ENCODE data around the gene GNPAT. TPM values are rescaled to one million over a fixed set of nuclear protein-coding genes. Genes with fewer than 3 reads are reported as not detected.

The GNPAT gene
- total RNA-seq, 1 experiment from 2014 or later, result 62.5 TPM

DNA sequence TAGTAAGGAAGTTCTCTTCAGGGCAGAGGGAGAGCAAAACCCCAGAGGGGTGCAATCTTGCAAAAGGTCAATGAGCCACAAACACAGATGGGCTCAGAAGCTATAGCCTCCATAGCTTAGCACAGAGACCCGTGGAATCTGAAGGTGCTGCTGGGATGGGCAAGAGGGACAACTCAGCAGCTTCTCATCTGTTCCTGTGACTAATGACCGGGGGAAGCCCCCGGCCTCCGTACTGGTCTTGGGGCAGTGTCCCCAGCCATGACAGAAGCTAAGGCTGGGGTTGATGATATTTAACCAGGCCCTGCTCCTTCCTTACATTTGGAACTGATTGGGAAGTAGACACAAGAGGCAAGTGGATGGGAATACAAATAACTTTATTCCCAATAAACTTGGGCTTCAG, 77.6 kb downstream of the GNPAT start:
- Histone ChIP-seq H3K4me3 (no peak overlapping the region), H3K27me3 (no peaks in the 10 kb centered on the region; the same call in 1 of the 2 replicates), H3K36me3 (no peaks in the 10 kb centered on the region), H3K9me3 (peaks cover 2% of the 10 kb centered on the region; the same call in 1 of the 2 replicates)
- DNase-seq, result no peak

DNA sequence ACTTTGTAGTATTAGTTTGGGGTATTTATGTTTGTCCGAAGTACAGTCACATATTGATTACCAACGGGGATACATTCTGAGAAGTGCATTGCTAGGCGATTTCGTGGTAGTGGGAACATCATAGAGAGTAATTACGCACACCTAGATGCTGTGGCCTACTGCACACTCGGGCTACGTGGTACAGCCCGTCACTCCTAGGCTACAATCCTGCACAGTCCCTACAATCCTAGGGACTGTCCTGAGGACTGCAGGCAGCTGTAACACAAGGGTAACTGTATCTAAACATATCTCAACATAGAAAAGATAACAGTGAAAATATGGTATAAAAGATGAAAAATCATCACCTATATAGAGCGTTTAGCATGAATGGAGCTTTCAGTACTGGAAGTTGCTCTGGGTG, 78.1 kb downstream of the GNPAT start:
- Histone ChIP-seq H3K4me3 (no peak overlapping the region), H3K27me3 (no peaks in the 10 kb centered on the region), H3K9me3 (peaks cover 2% of the 10 kb centered on the region; the same call in 1 of the 2 replicates), H3K36me3 (no peaks in the 10 kb centered on the region)
- no peak for DNase-seq

GRCh38 chr1:231322880-231323530, 82.0 kb downstream of the GNPAT start:
- DNase-seq, result no peak
- Histone ChIP-seq H3K4me3 (no peak overlapping the region), H3K27me3 (peaks cover 4% of the 10 kb centered on the region; the same call in 1 of the 2 replicates), H3K9me3 (no peaks in the 10 kb centered on the region), H3K36me3 (no peaks in the 10 kb centered on the region)

GRCh38 chr1:231324660-231325059, 83.6 kb downstream of the GNPAT start:
- no peaks in the 10 kb centered on the region for H3K9me3 ChIP-seq
- H3K27me3 ChIP-seq, result peaks cover 4% of the 10 kb centered on the region; the same call in 1 of the 2 replicates
- H3K36me3 ChIP-seq, result no peaks in the 10 kb centered on the region
- DNase-seq, result no peak
- no peak overlapping the region for H3K4me3 ChIP-seq

DNA sequence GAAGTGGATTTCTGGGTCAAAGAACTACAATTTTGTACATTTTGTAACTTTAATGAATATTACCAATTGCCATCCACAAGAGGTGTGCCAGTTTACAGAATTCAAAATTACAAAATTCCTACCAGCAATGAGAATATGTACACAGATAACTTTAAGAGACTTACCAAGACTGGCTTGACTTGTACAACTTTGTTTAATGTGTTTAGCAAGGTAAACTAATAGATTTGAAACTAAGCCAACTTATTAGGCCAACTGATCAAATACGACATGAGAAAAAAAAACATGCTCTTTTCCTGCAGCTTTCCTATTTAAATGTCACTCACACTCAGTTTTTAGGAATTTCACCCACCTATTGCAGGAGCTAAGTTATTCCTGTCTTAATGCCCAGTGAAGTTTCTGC, 85.2 kb downstream of the GNPAT start:
- Histone ChIP-seq H3K9me3 (no peaks in the 10 kb centered on the region), H3K4me3 (no peak overlapping the region), H3K27me3 (peaks cover 4% of the 10 kb centered on the region; the same call in 1 of the 2 replicates), H3K36me3 (no peaks in the 10 kb centered on the region)
- DNase-seq, result no peak

Other genes with a start within 250 kb of the GNPAT start
- gene FAM89A, start 201.0 kb upstream of the GNPAT start, total RNA-seq (2014; rRNA removed; shearing (Covaris generic); ENCODE audit: low replicate concordance), result 10.9 and 12.4 TPM in 2 replicates
- gene TRIM67, start 79.2 kb upstream of the GNPAT start, total RNA-seq (2014; rRNA removed; shearing (Covaris generic); ENCODE audit: low replicate concordance), result not detected in 2 replicates
- gene EXOC8, start 96.6 kb downstream of the GNPAT start, total RNA-seq (2014; rRNA removed; shearing (Covaris generic); ENCODE audit: low replicate concordance), result 10.8 and 11.1 TPM in 2 replicates
- 4.3 and 6.7 TPM in 2 replicates for gene SPRTN, start 97.1 kb downstream of the GNPAT start, total RNA-seq (2014; rRNA removed; shearing (Covaris generic); ENCODE audit: low replicate concordance)
- gene EGLN1, start 181.1 kb downstream of the GNPAT start, total RNA-seq (2014; rRNA removed; shearing (Covaris generic); ENCODE audit: low replicate concordance), result 32.7 and 37.4 TPM in 2 replicates

All from MG63 (cell line).